AG04450 (cell line): ENCODE data around the gene AMFR. TPM values are rescaled to one million over a fixed set of nuclear protein-coding genes. Genes with fewer than 3 reads are reported as not detected.

Source experiments
- CTCF ChIA-PET: fragments of 300-600, 350-600 bp; formaldehyde crosslinking; extraction: SDS; loops from one replicate; lab custom pipeline; 2022; ENCODE audit warnings: antibody characterized with exemption, inconsistent platforms; lab: Charles Lee
- POLR2A ChIA-PET: fragments of 350-600 bp; formaldehyde crosslinking; extraction: SDS; loops from one replicate; lab custom pipeline; 2021; ENCODE audit warnings: antibody characterized with exemption, inconsistent platforms; lab: Yijun Ruan, JAX
- DNase-seq: peaks from one replicate; pipeline ENCODE4 v3.0.0-alpha.2; 2011; ENCODE audit warnings: low read depth, low spot score
- H3K27ac ChIP-seq: one replicate; pipeline ENCODE4 v1.5.1; 2012; ENCODE audit warnings: low read depth, low read length, control low read depth
- H3K27me3 ChIP-seq: one replicate; pipeline ENCODE4 v1.6.0; 2012; ENCODE audit warnings: low read length; ENCODE audit not compliant: control insufficient read depth, insufficient read depth
- H3K4me3 ChIP-seq: 2 replicates; pipeline ENCODE4 v1.5.1; 2011; ENCODE audit warnings: mild to moderate bottlenecking, low read depth, low read length, control low read depth
- H3K9me3 ChIP-seq: 2 replicates; pipeline ENCODE4 v1.5.1; 2012; ENCODE audit warnings: low read length; ENCODE audit not compliant: control insufficient read depth, insufficient read depth
- CTCF ChIP-seq: IDR thresholded peaks from 2 replicates; pipeline ENCODE4 v1.5.1; 2011; ENCODE audit warnings: low read depth, low read length, control low read depth, inconsistent platforms
- polyA plus RNA-seq: library from polyadenylated mRNA; depleted of rRNA; stranded (reverse); fragments of >200 nt; gene quantifications from 2 replicates; pipeline ENCODE4 v1.2.3, GENCODE V29; 2011

AMFR gene
- polyA plus RNA-seq, 1 experiment = 77.9 TPM

- CTCF ChIA-PET = interaction anchor here (1.6 kb wide), 1 partner anchor 16 kb away, joined by 5 read pairs; no protein-coding TSS in a partner anchor
- Histone ChIP-seq H3K4me3 (peak overlapping the region; percentile 76), H3K27ac (no peak overlapping the region), H3K9me3 (no peaks in the 10 kb centered on the region), H3K27me3 (no peaks in the 10 kb centered on the region)
- no peak for TF ChIP-seq CTCF
- POLR2A ChIA-PET = no interaction called here
- DNase-seq = no peak
Observed at GRCh38 chr16:56424791-56425438, 430 bp downstream of the AMFR start.

- Histone ChIP-seq H3K27me3 (no peaks in the 10 kb centered on the region), H3K9me3 (no peaks in the 10 kb centered on the region), H3K27ac (no peak overlapping the region), H3K4me3 (peak overlapping the region; percentile 76)
- TF ChIP-seq CTCF = no peak
- ChIA-PET CTCF (interaction anchor here (1.6 kb wide), 1 partner anchor 15 kb away, joined by 5 read pairs; no protein-coding TSS in a partner anchor), POLR2A (no interaction called here)
- no peak for DNase-seq
Observed at GRCh38 chr16:56424404-56424764, 961 bp downstream of the AMFR start.

- H3K4me3 ChIP-seq = peak overlapping the region; percentile 76
- no peaks in the 10 kb centered on the region for H3K9me3 ChIP-seq
- H3K27ac ChIP-seq = no peak overlapping the region
- no peak for DNase-seq
- no peak for TF ChIP-seq CTCF
- no peaks in the 10 kb centered on the region for H3K27me3 ChIP-seq
- ChIA-PET CTCF (no interaction called here), POLR2A (no interaction called here)
Observed at GRCh38 chr16:56423584-56424403, 1.6 kb downstream of the AMFR start.

- H3K27ac ChIP-seq = no peak overlapping the region
- no peaks in the 10 kb centered on the region for H3K27me3 ChIP-seq
- no peaks in the 10 kb centered on the region for H3K9me3 ChIP-seq
- DNase-seq = no peak
- CTCF ChIA-PET = no interaction called here
- TF ChIP-seq CTCF = no peak
- peak overlapping the region; percentile 3; the same call in 1 of the 2 replicates for H3K4me3 ChIP-seq
- POLR2A ChIA-PET = no interaction called here
Observed at GRCh38 chr16:56422896-56423441, 2.4 kb downstream of the AMFR start.
